Ectodermal cell (in vitro differentiated cells): ENCODE data around the gene ABR.
A peak's percentile ranks its signal among the peaks of the same experiment; 100 is the strongest.

ENCODE experiments used
- H3K27ac ChIP-seq: 2 replicates; pipeline ENCODE4 v1.7.0; 2013; ENCODE audit warnings: mild to moderate bottlenecking, low read depth, low read length; ENCODE audit not compliant: insufficient read depth, poor library complexity, severe bottlenecking
- H3K27me3 ChIP-seq: 2 replicates; pipeline ENCODE4 v1.7.0; 2013; ENCODE audit warnings: mild to moderate bottlenecking, low read length; ENCODE audit not compliant: insufficient read depth, control insufficient read depth, poor library complexity, severe bottlenecking
- H3K36me3 ChIP-seq: one replicate; pipeline ENCODE4 v1.7.0; 2013; ENCODE audit warnings: low read length; ENCODE audit not compliant: control insufficient read depth, insufficient read depth
- H3K4me1 ChIP-seq: one replicate; pipeline ENCODE4 v1.7.0; 2013; ENCODE audit warnings: low read length; ENCODE audit not compliant: control insufficient read depth, insufficient read depth
- H3K4me3 ChIP-seq: 2 replicates; pipeline ENCODE4 v1.7.0; 2013; ENCODE audit warnings: low read depth, low read length, control low read depth; ENCODE audit not compliant: insufficient read depth
- H3K9me3 ChIP-seq: 2 replicates; pipeline ENCODE4 v1.7.0; 2013; ENCODE audit warnings: mild to moderate bottlenecking, low read length, moderate library complexity; ENCODE audit not compliant: control insufficient read depth
- WGBS, 2 experiments: methylation state at CpG; one replicate each; pipeline ENCODE4 v1.1.7; 2013; ENCODE audit warnings: missing lambda C conversion rate in 2 of 2; 5-methylcytosine and 5-hydroxymethylcytosine counted together

ABR gene

DNA sequence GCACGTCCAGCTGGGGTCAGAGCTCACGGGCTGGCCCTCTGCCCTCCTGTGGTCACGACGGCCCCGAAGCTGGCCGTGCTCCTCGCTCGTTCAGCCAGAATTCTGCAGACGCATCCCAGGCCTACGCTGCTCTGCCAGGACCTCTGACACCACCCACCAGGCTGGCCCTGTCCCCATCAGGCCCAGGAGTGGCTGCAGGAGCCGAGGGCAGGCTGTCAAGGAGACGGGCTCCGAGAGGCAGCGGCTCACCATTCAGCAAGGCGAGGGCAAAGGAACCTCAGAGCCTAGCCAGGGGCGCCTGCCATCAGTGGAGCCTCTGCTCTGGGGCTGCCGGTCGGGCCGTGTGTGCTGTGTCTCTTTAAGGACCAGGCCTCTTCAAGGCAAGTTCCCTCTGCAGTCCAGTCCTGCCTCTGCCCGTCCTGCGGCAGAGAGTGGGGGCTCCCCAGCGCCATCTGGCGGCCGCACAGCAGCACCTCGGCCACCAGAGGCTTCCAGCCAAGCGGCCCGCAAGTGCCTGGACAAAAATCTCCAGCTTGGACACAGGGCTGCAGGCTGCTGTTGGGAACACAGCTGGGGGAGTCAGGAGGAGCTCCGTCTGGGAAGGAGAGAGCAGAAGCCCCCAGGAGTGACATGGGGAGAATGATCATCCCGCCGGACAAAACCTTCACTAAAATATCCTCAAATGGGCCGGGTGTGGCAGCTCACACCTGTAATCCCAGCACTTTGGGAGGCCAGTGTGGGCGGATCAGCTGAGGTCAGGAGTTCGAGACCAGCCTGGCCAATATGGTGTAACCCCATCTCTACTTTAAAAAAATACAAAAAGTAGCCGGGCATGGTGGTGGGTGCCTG, 7.4 kb upstream of the ABR start:
- Histone ChIP-seq H3K4me3 (no peak overlapping the region), H3K27me3 (peaks cover 8% of the 10 kb centered on the region), H3K4me1 (peaks cover 13% of the 10 kb centered on the region), H3K27ac (peak overlapping the region; percentile 30), H3K9me3 (no peaks in the 10 kb centered on the region), H3K36me3 (no peaks in the 10 kb centered on the region)
- 24 to 25% methylated on average over 34 of the region's 34 CpGs for WGBS, 2 experiments

DNA sequence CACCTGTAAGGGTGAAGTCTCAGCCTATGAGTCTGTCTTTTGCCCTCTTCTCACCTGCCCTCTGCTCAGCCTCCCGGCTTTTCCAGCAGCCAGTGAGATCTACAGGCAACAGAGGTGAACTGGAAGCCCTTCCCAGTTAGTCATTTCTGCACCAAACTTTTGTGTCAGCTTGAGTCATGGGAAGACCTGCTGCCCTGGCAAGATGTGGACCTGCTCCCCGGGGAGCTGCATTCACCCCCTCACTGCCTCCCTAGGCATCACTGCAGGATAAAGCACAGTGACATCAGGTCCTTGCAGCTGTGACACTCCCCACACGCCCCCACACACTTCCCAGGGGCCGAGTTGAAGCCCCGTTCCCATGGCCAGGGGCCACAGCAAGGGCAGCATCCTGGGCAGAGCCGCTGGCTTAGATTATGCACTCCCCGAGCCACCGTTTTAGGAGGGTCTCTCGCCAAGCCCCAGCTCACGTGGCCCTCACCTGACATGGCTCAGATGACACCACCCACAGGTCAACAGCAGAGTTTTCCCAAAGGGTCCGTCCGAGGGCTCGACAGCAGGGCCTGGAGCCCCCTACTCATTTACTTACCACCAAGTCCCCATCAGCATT, 6.5 kb upstream of the ABR start:
- WGBS, 2 experiments = 77 to 81% methylated on average over 13 of the region's 13 CpGs
- Histone ChIP-seq H3K4me3 (no peak overlapping the region), H3K27ac (no peak overlapping the region)

GRCh38 chr17:1183171-1183873, 3.5 kb upstream of the ABR start:
- H3K27me3 ChIP-seq = peaks cover 43% of the 10 kb centered on the region
- no peaks in the 10 kb centered on the region for H3K36me3 ChIP-seq
- H3K27ac ChIP-seq = no peak overlapping the region
- no peaks in the 10 kb centered on the region for H3K9me3 ChIP-seq
- peaks cover 28% of the 10 kb centered on the region for H3K4me1 ChIP-seq
- no peak overlapping the region for H3K4me3 ChIP-seq
- WGBS, 2 experiments = 66 to 74% methylated on average over 14 of the region's 14 CpGs

More for the DNA sequence above, 6.5 kb upstream of the ABR start:
- Histone ChIP-seq H3K4me1 (peaks cover 16% of the 10 kb centered on the region), H3K36me3 (no peaks in the 10 kb centered on the region), H3K9me3 (no peaks in the 10 kb centered on the region), H3K27me3 (peaks cover 16% of the 10 kb centered on the region)

- no peak overlapping the region for H3K4me3 ChIP-seq
- peaks cover 31% of the 10 kb centered on the region for H3K4me1 ChIP-seq
- no peaks in the 10 kb centered on the region for H3K9me3 ChIP-seq
- H3K36me3 ChIP-seq = no peaks in the 10 kb centered on the region
- 61 to 65% methylated on average over 11 of the region's 11 CpGs for WGBS, 2 experiments
- H3K27ac ChIP-seq = no peak overlapping the region
- H3K27me3 ChIP-seq = peaks cover 43% of the 10 kb centered on the region
Measured at GRCh38 chr17:1182811-1183170, 3.0 kb upstream of the ABR start.

- Histone ChIP-seq H3K36me3 (no peaks in the 10 kb centered on the region), H3K9me3 (no peaks in the 10 kb centered on the region), H3K27me3 (peaks cover 43% of the 10 kb centered on the region), H3K4me3 (no peak overlapping the region), H3K27ac (no peak overlapping the region), H3K4me1 (peaks cover 32% of the 10 kb centered on the region)
- WGBS, 2 experiments = 47 to 52% methylated on average over 14 of the region's 14 CpGs
Measured at GRCh38 chr17:1181753-1182137, 2.0 kb upstream of the ABR start.

DNA sequence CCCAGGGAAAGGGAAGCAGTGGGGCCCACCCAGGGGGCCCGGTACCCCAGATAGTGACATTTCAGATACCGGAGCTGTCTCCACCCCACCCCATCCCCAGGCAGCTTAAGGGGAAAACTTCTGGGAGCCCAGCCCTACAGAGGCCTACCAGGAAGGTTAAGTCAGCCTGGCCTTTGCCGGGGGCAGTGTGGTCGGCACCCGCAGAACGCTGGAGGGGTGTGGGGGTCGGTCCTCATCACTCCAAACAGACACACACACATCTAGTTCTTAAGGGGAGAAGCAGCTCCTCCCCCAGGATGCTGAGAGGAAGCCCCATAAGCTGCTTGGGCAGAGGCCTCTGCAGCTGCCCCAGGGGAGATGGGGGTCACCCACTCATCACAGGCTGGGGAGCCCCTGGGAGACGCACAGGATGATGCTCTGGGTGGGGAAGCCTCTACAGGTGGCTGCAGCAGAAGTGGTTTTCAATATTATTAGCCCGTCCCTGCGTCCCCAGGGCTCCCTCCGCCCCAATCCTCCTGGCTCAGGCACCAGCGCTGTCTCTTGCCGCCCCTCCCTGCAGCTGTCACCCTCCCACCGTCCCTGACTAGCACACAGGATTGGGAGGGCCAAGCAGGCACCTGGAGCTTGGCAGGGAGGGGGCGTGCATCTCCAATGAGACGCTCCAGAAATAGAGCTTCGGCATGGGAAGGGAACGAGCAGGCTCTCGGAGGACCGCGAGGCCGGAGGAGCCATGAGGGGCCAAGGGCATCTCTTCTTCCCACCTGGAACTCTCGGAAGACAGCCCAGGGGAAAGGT, 1.4 kb upstream of the ABR start:
- 30 to 32% methylated on average over 23 of the region's 23 CpGs for WGBS, 2 experiments
- Histone ChIP-seq H3K27ac (no peak overlapping the region), H3K4me3 (no peak overlapping the region)

GRCh38 chr17:1179112-1179817, 516 bp downstream of the ABR start:
- H3K36me3 ChIP-seq = no peaks in the 10 kb centered on the region
- WGBS, 2 experiments = 1% methylated on average over 69 of the region's 69 CpGs
- H3K4me1 ChIP-seq = peaks cover 26% of the 10 kb centered on the region
- H3K27ac ChIP-seq = no peak overlapping the region
- H3K9me3 ChIP-seq = no peaks in the 10 kb centered on the region
- H3K4me3 ChIP-seq = peak overlapping the region; percentile 78
- peaks cover 43% of the 10 kb centered on the region for H3K27me3 ChIP-seq

More for the DNA sequence above, 1.4 kb upstream of the ABR start:
- Histone ChIP-seq H3K27me3 (peaks cover 43% of the 10 kb centered on the region), H3K36me3 (no peaks in the 10 kb centered on the region), H3K9me3 (no peaks in the 10 kb centered on the region), H3K4me1 (peaks cover 26% of the 10 kb centered on the region)

DNA sequence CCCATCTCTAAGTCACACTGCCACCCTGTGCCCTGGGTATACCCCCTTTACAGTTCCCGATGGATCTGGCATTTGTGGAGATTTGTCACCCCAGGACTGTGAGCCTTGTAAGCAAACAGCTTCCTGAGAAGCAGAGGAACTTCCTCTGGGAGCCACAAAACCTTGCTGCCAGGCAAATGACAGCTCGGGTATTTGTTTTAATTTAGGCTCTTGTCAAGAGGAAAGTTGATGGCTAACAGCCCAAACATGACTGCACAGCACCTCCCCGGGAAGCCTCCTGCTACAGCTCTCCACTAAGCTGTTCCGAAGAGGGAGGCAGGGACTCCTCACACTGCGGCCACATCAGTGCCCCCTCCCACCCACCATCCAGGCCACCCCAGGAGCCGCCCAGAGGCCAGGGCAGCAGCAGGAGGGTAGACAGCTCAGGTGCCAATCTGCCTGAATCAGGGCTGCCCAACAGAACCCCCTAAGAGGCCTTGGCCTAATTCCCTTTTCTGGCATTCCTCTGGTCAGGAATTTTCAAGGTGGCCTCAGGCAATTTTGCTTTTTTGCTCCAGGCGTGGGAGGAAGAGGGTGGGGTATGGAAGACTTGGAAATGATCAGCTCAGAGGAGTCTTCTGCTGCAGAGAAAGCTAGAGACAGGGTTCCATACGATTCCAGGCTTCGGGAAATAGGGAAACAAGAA, 2.6 kb downstream of the ABR start:
- Histone ChIP-seq H3K4me3 (no peak overlapping the region), H3K27ac (no peak overlapping the region), H3K36me3 (no peaks in the 10 kb centered on the region), H3K9me3 (no peaks in the 10 kb centered on the region), H3K4me1 (peaks cover 21% of the 10 kb centered on the region), H3K27me3 (peaks cover 35% of the 10 kb centered on the region)
- WGBS, 2 experiments = 79 to 80% methylated on average over 9 of the region's 9 CpGs

- Histone ChIP-seq H3K27ac (no peak overlapping the region), H3K4me1 (peaks cover 12% of the 10 kb centered on the region), H3K9me3 (no peaks in the 10 kb centered on the region), H3K4me3 (no peak overlapping the region), H3K36me3 (no peaks in the 10 kb centered on the region), H3K27me3 (peaks cover 10% of the 10 kb centered on the region)
- 90 to 92% methylated on average over 11 of the region's 11 CpGs for WGBS, 2 experiments
Measured at GRCh38 chr17:1174263-1174880, 5.4 kb downstream of the ABR start.
